Measurements from ENCODE around the gene SSB.

DNA sequence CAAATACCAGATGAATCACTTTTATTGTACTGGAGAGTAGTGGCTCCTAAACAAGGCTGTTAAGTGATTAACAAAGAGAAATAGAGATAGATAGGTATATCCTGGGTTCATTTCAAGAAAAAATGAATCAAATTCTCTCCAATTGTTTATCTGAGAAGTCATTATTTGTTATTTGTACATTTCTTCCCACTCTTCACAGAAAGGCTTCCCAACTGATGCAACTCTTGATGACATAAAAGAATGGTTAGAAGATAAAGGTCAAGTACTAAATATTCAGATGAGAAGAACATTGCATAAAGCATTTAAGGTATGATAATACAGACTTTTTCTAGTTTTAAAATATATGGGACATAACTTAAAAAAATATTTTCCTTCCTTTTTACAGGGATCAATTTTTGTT lies 7.9 kb downstream of the SSB start:
- TF ChIP-seq TAF1 (IDR thresholded peaks at IDR 0.05; ENCODE audit: low read depth) (no peak), EGR1 (IDR thresholded peaks at IDR 0.05) (no peak), YY1 (IDR thresholded peaks at IDR 0.05; ENCODE audit: low read depth) (no peak), CREB1 (IDR thresholded peaks at IDR 0.05; ENCODE audit: low read depth) (no peak), EP300 (IDR thresholded peaks at IDR 0.05; ENCODE audit: borderline replicate concordance) (no peak), NFIC (IDR thresholded peaks at IDR 0.05) (no peak), FOXM1 (IDR thresholded peaks at IDR 0.05; ENCODE audit: borderline replicate concordance, low read depth) (no peak), RAD21 (IDR thresholded peaks at IDR 0.05; ENCODE audit: low read depth) (no peak), ZBTB7A (IDR thresholded peaks at IDR 0.05; ENCODE audit: low read depth) (no peak), TCF12 (IDR thresholded peaks at IDR 0.05; ENCODE audit: low read depth) (no peak), CEBPB (IDR thresholded peaks at IDR 0.05) (no peak)
- TF ChIP-seq, protein P1, sequence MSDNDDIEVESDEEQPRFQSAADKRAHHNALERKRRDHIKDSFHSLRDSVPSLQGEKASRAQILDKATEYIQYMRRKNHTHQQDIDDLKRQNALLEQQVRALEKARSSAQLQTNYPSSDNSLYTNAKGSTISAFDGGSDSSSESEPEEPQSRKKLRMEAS (IDR thresholded peaks at IDR 0.05) = no peak
- TF ChIP-seq, protein P2, sequence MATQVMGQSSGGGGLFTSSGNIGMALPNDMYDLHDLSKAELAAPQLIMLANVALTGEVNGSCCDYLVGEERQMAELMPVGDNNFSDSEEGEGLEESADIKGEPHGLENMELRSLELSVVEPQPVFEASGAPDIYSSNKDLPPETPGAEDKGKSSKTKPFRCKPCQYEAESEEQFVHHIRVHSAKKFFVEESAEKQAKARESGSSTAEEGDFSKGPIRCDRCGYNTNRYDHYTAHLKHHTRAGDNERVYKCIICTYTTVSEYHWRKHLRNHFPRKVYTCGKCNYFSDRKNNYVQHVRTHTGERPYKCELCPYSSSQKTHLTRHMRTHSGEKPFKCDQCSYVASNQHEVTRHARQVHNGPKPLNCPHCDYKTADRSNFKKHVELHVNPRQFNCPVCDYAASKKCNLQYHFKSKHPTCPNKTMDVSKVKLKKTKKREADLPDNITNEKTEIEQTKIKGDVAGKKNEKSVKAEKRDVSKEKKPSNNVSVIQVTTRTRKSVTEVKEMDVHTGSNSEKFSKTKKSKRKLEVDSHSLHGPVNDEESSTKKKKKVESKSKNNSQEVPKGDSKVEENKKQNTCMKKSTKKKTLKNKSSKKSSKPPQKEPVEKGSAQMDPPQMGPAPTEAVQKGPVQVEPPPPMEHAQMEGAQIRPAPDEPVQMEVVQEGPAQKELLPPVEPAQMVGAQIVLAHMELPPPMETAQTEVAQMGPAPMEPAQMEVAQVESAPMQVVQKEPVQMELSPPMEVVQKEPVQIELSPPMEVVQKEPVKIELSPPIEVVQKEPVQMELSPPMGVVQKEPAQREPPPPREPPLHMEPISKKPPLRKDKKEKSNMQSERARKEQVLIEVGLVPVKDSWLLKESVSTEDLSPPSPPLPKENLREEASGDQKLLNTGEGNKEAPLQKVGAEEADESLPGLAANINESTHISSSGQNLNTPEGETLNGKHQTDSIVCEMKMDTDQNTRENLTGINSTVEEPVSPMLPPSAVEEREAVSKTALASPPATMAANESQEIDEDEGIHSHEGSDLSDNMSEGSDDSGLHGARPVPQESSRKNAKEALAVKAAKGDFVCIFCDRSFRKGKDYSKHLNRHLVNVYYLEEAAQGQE (IDR thresholded peaks at IDR 0.05; ENCODE audit: low read depth) = no peak
- TF ChIP-seq, protein P3, sequence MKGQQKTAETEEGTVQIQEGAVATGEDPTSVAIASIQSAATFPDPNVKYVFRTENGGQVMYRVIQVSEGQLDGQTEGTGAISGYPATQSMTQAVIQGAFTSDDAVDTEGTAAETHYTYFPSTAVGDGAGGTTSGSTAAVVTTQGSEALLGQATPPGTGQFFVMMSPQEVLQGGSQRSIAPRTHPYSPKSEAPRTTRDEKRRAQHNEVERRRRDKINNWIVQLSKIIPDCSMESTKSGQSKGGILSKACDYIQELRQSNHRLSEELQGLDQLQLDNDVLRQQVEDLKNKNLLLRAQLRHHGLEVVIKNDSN (IDR thresholded peaks at IDR 0.05) = no peak
